A673 (cell line): ENCODE data around the gene TSPAN11. TPM values are rescaled to one million over a fixed set of nuclear protein-coding genes. Genes with fewer than 3 reads are reported as not detected.

Source experiments
- BruUV-seq: library from RNA; stranded (reverse); fragments of 400-500 nt; replicated peaks from 2 replicates; lab custom pipeline; 2021; lab: Mats Ljungman, UMichigan
- CTCF ChIA-PET: fragments of 300-600 bp; sonication (Branson Sonifier 250); formaldehyde crosslinking; loops from one replicate; lab custom pipeline; 2022; ENCODE audit warnings: antibody characterized with exemption; lab: Charles Lee
- POLR2A ChIA-PET: fragments of 300-600 bp; sonication (Branson Sonifier 250); formaldehyde crosslinking; loops from one replicate; lab custom pipeline; 2022; ENCODE audit warnings: antibody characterized with exemption; ENCODE audit not compliant: low non-redundant PET; lab: Charles Lee
- DNase-seq: peaks from one replicate; pipeline ENCODE4 v3.0.0-alpha.2; 2015; ENCODE audit warnings: low spot score
- H3K27ac ChIP-seq: fragments of 200-600 bp; sonication (generic); 2 replicates; pipeline ENCODE4 v1.5.1; 2016; ENCODE audit warnings: mixed run types, low read depth, mild to moderate bottlenecking, mixed read lengths, antibody characterized with exemption, low read length; ENCODE audit not compliant: poor library complexity, severe bottlenecking
- H3K27me3 ChIP-seq: fragments of 200-600 bp; sonication (generic); replicated peaks from 2 replicates; pipeline ENCODE4 v1.6.1; 2017; ENCODE audit warnings: mixed run types, low read depth, mild to moderate bottlenecking, mixed read lengths, antibody characterized with exemption, low read length; ENCODE audit not compliant: insufficient read depth, poor library complexity
- H3K36me3 ChIP-seq: fragments of 200-600 bp; sonication (generic); 2 replicates; pipeline ENCODE4 v1.6.1; 2016; ENCODE audit warnings: mixed run types, mild to moderate bottlenecking, mixed read lengths, antibody characterized with exemption, low read length; ENCODE audit not compliant: insufficient read depth, poor library complexity, severe bottlenecking
- H3K4me1 ChIP-seq: fragments of 200-600 bp; sonication (generic); 2 replicates; pipeline ENCODE4 v1.6.1; 2017; ENCODE audit warnings: mixed run types, mild to moderate bottlenecking, mixed read lengths, antibody characterized with exemption, low read length; ENCODE audit not compliant: insufficient read depth, poor library complexity, severe bottlenecking
- H3K4me3 ChIP-seq: fragments of 200-600 bp; sonication (generic); 2 replicates; pipeline ENCODE4 v1.5.1; 2016; ENCODE audit warnings: low read depth, mixed run types, mild to moderate bottlenecking, mixed read lengths, low read length; ENCODE audit not compliant: poor library complexity, severe bottlenecking
- H3K9me3 ChIP-seq: fragments of 200-600 bp; sonication (generic); 2 replicates; pipeline ENCODE4 v1.6.1; 2016; ENCODE audit warnings: mixed run types, low read depth, mild to moderate bottlenecking, mixed read lengths, antibody characterized with exemption, low read length; ENCODE audit not compliant: poor library complexity, severe bottlenecking
- EZH2 ChIP-seq: fragments of 200-600 bp; sonication (generic); IDR thresholded peaks from 2 replicates; pipeline ENCODE4 v1.6.1; 2017; ENCODE audit warnings: borderline replicate concordance, low read depth, mild to moderate bottlenecking, mixed read lengths, antibody characterized with exemption, low read length; ENCODE audit not compliant: poor library complexity, severe bottlenecking
- intact Hi-C: fragments of 100-400 bp; cut with micrococcal nuclease; formaldehyde crosslinking; loops from one replicate; pipeline ENCODE4 v1.10.0; 2022; ENCODE audit not compliant: unreplicated experiment
- total RNA-seq: library from RNA; stranded (reverse); gene quantifications from 2 replicates; pipeline ENCODE4 v1.2.3, GENCODE V29; 2021
- TF ChIP-seq, protein P1 (sequence below): fragments of 300-800, 200-600 bp; sonication (generic); conservative IDR thresholded peaks from 2 replicates; pipeline ENCODE4 v1.5.1; 2017; ENCODE audit warnings: low read depth, mild to moderate bottlenecking, antibody characterized with exemption, low read length, moderate library complexity, mixed read lengths

The TSPAN11 gene
- total RNA-seq, 1 experiment from 2014 or later = 20.9 TPM

DNA sequence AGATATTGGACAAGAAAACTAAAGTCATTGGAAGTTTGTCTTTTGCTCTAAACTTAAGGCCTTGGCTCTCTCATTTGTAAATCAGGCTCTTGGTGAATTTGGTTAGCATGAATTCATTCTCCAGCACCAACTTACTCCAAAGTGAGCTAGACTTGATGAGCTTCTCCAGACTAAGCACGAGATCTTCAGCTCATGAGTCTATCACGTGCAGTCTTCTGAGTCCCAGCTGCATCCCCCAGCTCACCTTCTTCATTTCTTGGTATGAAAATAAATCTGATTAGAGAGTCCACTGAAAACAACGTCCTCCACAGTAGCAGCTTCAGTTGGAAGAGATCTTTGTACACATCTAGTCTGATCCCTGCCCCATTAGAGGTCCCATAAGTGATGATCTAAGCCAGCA lies 94.6 kb downstream of the TSPAN11 start:
- Histone ChIP-seq H3K27ac (no peak overlapping the region), H3K4me1 (no peaks in the 10 kb centered on the region), H3K4me3 (no peak overlapping the region), H3K27me3 (no peaks in the 10 kb centered on the region), H3K9me3 (no peaks in the 10 kb centered on the region), H3K36me3 (no peaks in the 10 kb centered on the region)
- intact Hi-C loops = no loop called here
- CTCF ChIA-PET = no interaction called here
- TF ChIP-seq, protein P1, sequence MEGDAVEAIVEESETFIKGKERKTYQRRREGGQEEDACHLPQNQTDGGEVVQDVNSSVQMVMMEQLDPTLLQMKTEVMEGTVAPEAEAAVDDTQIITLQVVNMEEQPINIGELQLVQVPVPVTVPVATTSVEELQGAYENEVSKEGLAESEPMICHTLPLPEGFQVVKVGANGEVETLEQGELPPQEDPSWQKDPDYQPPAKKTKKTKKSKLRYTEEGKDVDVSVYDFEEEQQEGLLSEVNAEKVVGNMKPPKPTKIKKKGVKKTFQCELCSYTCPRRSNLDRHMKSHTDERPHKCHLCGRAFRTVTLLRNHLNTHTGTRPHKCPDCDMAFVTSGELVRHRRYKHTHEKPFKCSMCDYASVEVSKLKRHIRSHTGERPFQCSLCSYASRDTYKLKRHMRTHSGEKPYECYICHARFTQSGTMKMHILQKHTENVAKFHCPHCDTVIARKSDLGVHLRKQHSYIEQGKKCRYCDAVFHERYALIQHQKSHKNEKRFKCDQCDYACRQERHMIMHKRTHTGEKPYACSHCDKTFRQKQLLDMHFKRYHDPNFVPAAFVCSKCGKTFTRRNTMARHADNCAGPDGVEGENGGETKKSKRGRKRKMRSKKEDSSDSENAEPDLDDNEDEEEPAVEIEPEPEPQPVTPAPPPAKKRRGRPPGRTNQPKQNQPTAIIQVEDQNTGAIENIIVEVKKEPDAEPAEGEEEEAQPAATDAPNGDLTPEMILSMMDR = no peak
- TF ChIP-seq EZH2 = no peak
- POLR2A ChIA-PET = no interaction called here
- BruUV-seq = no TSS peak
- DNase-seq = no peak

DNA sequence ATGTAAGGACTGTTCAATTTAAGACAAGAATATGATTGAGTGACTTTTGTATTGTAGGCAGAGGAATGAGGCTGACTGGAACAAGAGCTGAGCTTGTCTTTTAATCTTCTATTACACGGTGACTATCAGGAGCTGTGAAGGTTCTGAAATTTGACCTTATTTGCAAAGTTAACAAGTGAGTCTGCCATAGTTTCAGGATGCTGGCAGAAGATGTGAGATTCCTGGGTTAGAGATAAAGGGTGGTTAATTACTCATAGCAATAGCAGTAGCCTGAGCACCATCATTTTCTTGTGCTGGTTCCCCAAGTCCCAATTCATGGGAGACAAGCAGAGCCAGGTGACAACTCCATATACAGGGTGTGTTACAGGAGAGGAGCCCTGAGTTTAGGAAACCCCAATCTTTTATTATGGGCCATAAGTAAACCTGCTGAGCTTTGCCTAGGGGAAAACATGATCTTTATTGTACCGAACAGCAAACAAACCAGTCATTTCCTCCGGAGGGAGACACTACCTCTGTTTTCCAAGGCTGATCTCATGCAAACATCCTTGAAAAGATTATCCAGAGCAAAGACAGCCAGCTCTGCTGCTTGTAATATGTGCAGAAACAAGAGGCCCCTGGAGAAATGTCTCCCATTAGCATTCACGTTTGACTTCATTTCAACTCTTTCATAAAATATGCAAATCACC lies 95.4 kb downstream of the TSPAN11 start:
- no peaks in the 10 kb centered on the region for H3K9me3 ChIP-seq
- no peaks in the 10 kb centered on the region for H3K4me1 ChIP-seq
- no peaks in the 10 kb centered on the region for H3K27me3 ChIP-seq
- no peak overlapping the region for H3K27ac ChIP-seq
- intact Hi-C loops = no loop called here
- TF ChIP-seq EZH2 = no peak
- TF ChIP-seq, protein P1 = 0 out of 2 replicates have a peak, but pooled peaks have one; percentile 28
- BruUV-seq = no TSS peak
- no peaks in the 10 kb centered on the region for H3K36me3 ChIP-seq
- H3K4me3 ChIP-seq = no peak overlapping the region
- ChIA-PET CTCF (no interaction called here), POLR2A (interaction anchor here (0.6 kb wide), 1 partner anchor 10 kb away, joined by 3 read pairs; no protein-coding TSS in a partner anchor)
- no peak for DNase-seq

DNA sequence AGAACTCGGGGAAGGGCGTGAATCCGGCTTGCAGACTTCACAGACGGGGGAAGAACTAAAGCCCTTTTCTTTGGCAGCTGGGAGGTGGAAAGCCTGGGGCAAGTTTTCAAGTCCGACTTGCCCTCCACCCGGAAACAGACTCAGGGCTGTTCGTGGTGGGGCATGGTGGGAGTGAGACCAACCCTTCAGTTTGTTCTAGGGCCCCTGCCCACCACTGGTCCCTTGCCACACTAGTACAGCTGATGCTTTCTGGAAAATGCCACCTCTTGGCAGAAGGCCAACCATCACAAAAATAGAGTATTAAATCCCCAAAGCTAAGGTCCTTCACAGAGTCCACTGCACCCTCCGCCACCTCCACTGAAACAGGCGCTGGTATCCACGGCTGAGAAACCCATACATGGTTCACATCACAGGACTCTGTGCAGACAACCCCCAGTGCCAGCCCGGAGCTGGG lies 96.8 kb downstream of the TSPAN11 start:
- ChIA-PET CTCF (no interaction called here), POLR2A (no interaction called here)
- no peaks in the 10 kb centered on the region for H3K36me3 ChIP-seq
- H3K4me3 ChIP-seq = no peak overlapping the region
- no peaks in the 10 kb centered on the region for H3K27me3 ChIP-seq
- H3K27ac ChIP-seq = no peak overlapping the region
- no peak for DNase-seq
- H3K9me3 ChIP-seq = no peaks in the 10 kb centered on the region
- TF ChIP-seq EZH2 = no peak
- TF ChIP-seq, protein P1 = no peak
- BruUV-seq = no TSS peak
- intact Hi-C loops = no loop called here
- no peaks in the 10 kb centered on the region for H3K4me1 ChIP-seq
